ENCODE data around the gene ZNF493. TPM values are rescaled to one million over a fixed set of nuclear protein-coding genes. Genes with fewer than 3 reads are reported as not detected.

ZNF493 gene
- 10 to 100 TPM; 34.0 to 85.4 (median 39.8) TPM for total RNA-seq
- polyA plus RNA-seq: 1 to 10 TPM; 7.9 to 8.3 (median 8.1) TPM
- long read RNA-seq, donor 1, partial matches to known transcripts: 5 of 11 reads
- long read RNA-seq, donor 1, other reads (novel, unspliced or antisense): 0 of 11 reads
- long read RNA-seq, donor 2, partial matches to known transcripts: 0 of 3 reads
- long read RNA-seq, donor 2, other reads (novel, unspliced or antisense): 0 of 3 reads

DNA sequence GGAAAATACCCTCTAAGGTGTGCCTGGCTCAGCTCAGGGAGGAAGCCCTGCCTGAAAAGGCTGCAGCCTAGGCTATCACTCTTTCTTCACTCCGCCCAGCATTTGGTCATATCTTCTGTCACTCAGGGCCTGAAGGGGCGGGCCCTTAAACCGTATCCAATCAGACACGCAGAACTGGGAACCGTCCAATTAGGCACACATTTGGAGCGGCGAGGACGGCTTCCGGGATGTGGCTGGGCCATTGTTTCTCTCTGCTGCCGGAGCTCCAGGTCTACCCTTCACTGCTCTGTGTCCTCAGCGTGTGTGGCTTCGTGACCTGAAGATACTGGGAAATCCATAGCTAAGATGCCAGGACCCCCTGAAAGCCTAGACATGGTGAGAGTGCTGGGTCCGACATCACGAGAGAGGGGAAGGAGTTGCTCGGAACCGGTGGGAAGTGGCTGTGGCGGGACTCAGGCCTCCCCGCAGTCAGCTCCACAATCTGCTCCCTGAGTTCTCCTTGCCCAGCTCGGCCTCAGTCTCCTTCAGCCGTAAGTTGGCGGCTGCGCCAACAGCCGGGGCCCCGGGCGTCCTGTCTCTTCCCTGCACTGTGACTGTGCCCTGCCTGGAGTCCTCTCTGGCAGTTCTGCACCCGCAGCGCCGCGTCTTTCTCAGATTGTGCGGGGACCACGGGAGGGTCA, at the start of gene ZNF493:
TSS of gene ZNF493 (plus strand) at position 241 of the 680 bp plus-strand sequence. CDS start at position 346, 105 bp downstream.
- intact Hi-C loops (cut with DNase I; ENCODE audit: low total_unique reads): no loop called here
- WGBS, 5 donors: 0 to 1% (median 0%) methylated on average over 29 to 31 of the region's 31 CpGs
- H3K4me1 ChIP-seq: peaks cover 5 to 41% (median 32%) of the 10 kb centered on the region in 6 donors

DNA sequence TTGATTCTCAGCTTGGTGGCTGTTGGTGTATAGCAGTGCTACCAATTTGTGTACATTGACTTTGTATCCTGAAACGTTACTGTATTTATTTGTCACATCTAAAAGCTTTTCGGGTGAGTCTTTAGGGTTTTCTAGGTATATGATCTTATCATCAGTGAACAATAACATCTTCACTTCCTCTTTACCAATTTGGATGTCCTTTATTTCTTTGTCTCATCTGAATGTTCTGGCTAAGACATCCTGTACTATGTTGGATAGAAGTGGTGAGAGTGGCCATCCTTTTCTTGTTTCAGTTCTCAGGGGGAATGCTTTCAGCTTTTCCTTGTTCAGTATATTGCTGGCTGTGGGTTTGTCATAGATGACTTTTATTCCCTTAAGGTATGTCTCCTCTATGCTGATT, 44.1 kb upstream of the ZNF493 start:
- intact Hi-C loops (cut with DNase I; ENCODE audit: low total_unique reads): no loop called here
- no peaks in the 10 kb centered on the region for H3K27me3 ChIP-seq (replicated peaks in 1 of 7)
- 30 to 75% (median 39%) methylated on average over 2 of the region's 2 CpGs for WGBS, 5 donors

More for the DNA sequence above, at the start of gene ZNF493:
- H3K27me3 ChIP-seq (replicated peaks in 1 of 7): no peaks in the 10 kb centered on the region
- peaks cover 0 to 54% (median 19%) of the 10 kb centered on the region in 8 donors for H3K9me3 ChIP-seq
- H3K27ac ChIP-seq: peak within 1 kb of the TSS; percentile 77 to 91 (median 85)
- peak within 1 kb of the TSS; percentile 58 to 85 (median 73) for H3K4me3 ChIP-seq
- H3K36me3 ChIP-seq: peaks cover 3 to 36% (median 15%) of the 10 kb centered on the region in 6 donors
- DNase-seq: peak; percentile 94
- TF ChIP-seq POLR2AphosphoS5 (IDR thresholded peaks at IDR 0.05) (peak; percentile 70 to 91 (median 91)), POLR2A (IDR thresholded peaks at IDR 0.05) (peak in 2 of 3 donors; percentile 32 to 34)
- TF ChIP-seq, protein P1, sequence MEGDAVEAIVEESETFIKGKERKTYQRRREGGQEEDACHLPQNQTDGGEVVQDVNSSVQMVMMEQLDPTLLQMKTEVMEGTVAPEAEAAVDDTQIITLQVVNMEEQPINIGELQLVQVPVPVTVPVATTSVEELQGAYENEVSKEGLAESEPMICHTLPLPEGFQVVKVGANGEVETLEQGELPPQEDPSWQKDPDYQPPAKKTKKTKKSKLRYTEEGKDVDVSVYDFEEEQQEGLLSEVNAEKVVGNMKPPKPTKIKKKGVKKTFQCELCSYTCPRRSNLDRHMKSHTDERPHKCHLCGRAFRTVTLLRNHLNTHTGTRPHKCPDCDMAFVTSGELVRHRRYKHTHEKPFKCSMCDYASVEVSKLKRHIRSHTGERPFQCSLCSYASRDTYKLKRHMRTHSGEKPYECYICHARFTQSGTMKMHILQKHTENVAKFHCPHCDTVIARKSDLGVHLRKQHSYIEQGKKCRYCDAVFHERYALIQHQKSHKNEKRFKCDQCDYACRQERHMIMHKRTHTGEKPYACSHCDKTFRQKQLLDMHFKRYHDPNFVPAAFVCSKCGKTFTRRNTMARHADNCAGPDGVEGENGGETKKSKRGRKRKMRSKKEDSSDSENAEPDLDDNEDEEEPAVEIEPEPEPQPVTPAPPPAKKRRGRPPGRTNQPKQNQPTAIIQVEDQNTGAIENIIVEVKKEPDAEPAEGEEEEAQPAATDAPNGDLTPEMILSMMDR (IDR thresholded peaks at IDR 0.05 in 8 of 11, conservative IDR thresholded peaks at IDR 0.05 in 3 of 11): no peak

DNA sequence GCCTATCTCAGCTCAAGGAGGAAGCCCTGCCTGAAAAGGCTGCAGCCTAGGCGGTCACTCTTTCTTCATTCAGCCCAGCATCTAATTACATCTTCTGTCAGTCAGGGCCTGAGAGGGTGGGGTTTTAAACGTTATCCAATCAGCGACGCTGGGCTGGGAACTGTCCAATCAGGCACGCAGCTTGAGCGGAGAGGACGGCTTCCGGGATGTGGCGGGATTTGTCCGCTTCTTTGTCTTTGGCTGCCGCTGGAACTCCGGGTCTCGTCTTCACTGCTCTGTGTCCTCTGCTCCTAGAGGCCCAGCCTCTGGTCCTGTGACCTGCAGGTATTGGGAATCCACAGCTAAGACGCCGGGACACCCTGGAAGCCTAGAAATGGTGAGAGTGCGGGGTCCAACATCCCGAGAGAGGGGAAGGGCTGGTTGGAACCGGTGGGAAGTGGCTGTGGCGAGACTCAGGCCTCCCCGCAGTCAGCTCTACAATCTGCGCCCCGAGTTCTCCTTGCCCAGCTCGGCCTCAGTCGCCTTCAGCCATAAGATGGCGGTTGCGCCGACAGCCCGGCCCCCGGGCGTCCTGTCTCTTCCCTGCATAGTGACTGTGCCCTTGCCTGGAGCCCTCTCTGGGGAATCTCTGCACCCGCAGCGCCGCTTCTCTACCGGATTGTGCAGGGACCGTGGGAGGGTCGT, 38.0 kb upstream of the ZNF493 start, which contains the start of gene ZNF738:
TSS of gene ZNF738 (plus strand) at position 233 of the 684 bp plus-strand sequence. CDS start at position 374, 141 bp downstream.
- Histone ChIP-seq H3K27ac (peak within 1 kb of the TSS; percentile 71 to 91 (median 86)), H3K4me3 (peak within 1 kb of the TSS; percentile 43 to 92 (median 76)), H3K9me3 (peaks cover 0 to 9% (median 0%) of the 10 kb centered on the region in 8 donors), H3K4me1 (peaks cover 0 to 19% (median 10%) of the 10 kb centered on the region in 6 donors), H3K36me3 (peaks cover 0 to 37% (median 10%) of the 10 kb centered on the region in 6 donors), H3K27me3 (replicated peaks in 1 of 7) (no peaks in the 10 kb centered on the region)
- WGBS, 5 donors: 0 to 1% (median 0%) methylated on average over 27 to 36 of the region's 36 CpGs
- TF ChIP-seq POLR2AphosphoS5 (IDR thresholded peaks at IDR 0.05): peak; percentile 70 to 83 (median 76)
- TF ChIP-seq, protein P1 (IDR thresholded peaks at IDR 0.05 in 8 of 11, conservative IDR thresholded peaks at IDR 0.05 in 3 of 11): no peak
- intact Hi-C loops (cut with DNase I; ENCODE audit: low total_unique reads): no loop called here
- peak; percentile 93 for DNase-seq

More for the DNA sequence above, 44.1 kb upstream of the ZNF493 start:
- no peak overlapping the region for H3K4me3 ChIP-seq
- no peak overlapping the region for H3K27ac ChIP-seq
- no peaks in the 10 kb centered on the region for H3K36me3 ChIP-seq
- peaks cover 0 to 31% (median 18%) of the 10 kb centered on the region in 8 donors for H3K9me3 ChIP-seq
- DNase-seq: no peak
- TF ChIP-seq POLR2AphosphoS5 (IDR thresholded peaks at IDR 0.05): no peak
- TF ChIP-seq POLR2A (IDR thresholded peaks at IDR 0.05): no peak
- TF ChIP-seq, protein P1 (IDR thresholded peaks at IDR 0.05 in 8 of 11, conservative IDR thresholded peaks at IDR 0.05 in 3 of 11): no peak
- H3K4me1 ChIP-seq: no peaks in the 10 kb centered on the region

Data from spleen (tissue), 13 donors.